ENCODE results near the gene KMT2E. TPM values are rescaled to one million over a fixed set of nuclear protein-coding genes. Genes with fewer than 3 reads are reported as not detected.

KMT2E gene
- total and polyA plus RNA-seq, 2 donors (not counting 3 experiments of a cell fraction or from before 2014, with no cell fraction given) = 19.0 to 74.8 TPM

DNA sequence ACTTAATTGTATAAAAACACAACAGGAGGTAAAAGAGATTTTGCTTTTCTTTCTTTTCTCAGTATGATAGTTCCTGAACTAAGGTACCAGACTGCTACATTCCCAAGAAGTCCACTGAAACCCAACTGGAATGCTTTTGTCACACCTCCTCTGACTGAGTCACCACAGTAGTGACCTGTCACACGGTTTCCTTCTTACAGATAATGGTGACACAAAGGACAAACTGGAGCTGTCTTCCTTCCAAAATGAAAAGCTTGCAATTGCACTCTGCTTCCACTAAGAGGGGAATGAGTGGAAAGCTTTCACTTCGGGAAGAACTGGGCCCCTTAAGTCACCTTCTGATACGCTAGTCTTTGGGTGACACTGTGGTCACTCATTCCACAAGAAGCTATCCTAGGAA is 122.2 kb downstream of the KMT2E start:
- H3K9me3 ChIP-seq (replicated peaks; ENCODE audit: control insufficient read depth, insufficient read depth, low read length) = no peaks in the 10 kb centered on the region
- H3K27ac ChIP-seq (ENCODE audit: insufficient read depth, low read depth, low read length) = no peak overlapping the region
- H3K4me3 ChIP-seq (replicated peaks in 1 of 3; ENCODE audit: insufficient read depth in 1 of 3, low read depth in 1 of 3, low read length in 3 of 3) = no peak overlapping the region
- no TSS peak for BruUV-seq (replicated peaks)
- ChIA-PET POLR2A (no interaction called here), CTCF (interaction anchor here (0.7 to 1.4 kb wide), 4 partner anchors 11 to 303 kb away, joined by 3 to 4 read pairs (median 3); no protein-coding TSS in a partner anchor)
- DNase-seq (ENCODE audit: low read depth, low spot score) (no peak), FAIRE-seq (no peak)
- H4K20me1 ChIP-seq (replicated peaks; ENCODE audit: control insufficient read depth, extremely low read depth, insufficient read depth, low read length) = no peaks in the 10 kb centered on the region
- no peak overlapping the region for H3K4me2 ChIP-seq (ENCODE audit: insufficient read depth, low read length)
- dilution Hi-C loops (cut with MboI; ENCODE audit: extremely low pct_ligation_motif_present, low sequenced_read_pairs) (no loop called here), intact Hi-C loops (cut with micrococcal nuclease) (no loop called here)
- H3K79me2 ChIP-seq (ENCODE audit: control insufficient read depth, insufficient read depth, low read length) = peaks cover 13% of the 10 kb centered on the region
- H2AFZ ChIP-seq (ENCODE audit: low read depth, low read length) = no peak overlapping the region
- H3K9ac ChIP-seq (replicated peaks; ENCODE audit: extremely low read depth, insufficient read depth, low read length) = no peak overlapping the region
- peaks cover 0 to 10% of the 10 kb centered on the region in 2 experiments for H3K36me3 ChIP-seq (ENCODE audit: control insufficient read depth in 2 of 2, extremely low read depth in 1 of 2, insufficient read depth in 2 of 2, low read length in 2 of 2)
- H3K4me1 ChIP-seq (ENCODE audit: control insufficient read depth, extremely low read depth, insufficient read depth, low read length) = peaks cover 7% of the 10 kb centered on the region
- no peaks in the 10 kb centered on the region for H3K9me1 ChIP-seq (replicated peaks; ENCODE audit: control insufficient read depth, extremely low read depth, insufficient read depth, low read length)
- no peaks in the 10 kb centered on the region for H3K27me3 ChIP-seq (ENCODE audit: control insufficient read depth in 2 of 2, insufficient read depth in 2 of 2, low read length in 2 of 2)
- TF ChIP-seq MYC (IDR thresholded peaks at IDR 0.05; ENCODE audit: low read depth, low read length) (no peak), EZH2 (IDR thresholded peaks at IDR 0.05; ENCODE audit: borderline replicate concordance, low read depth, low read length, severe bottlenecking) (no peak), POLR2AphosphoS5 (IDR thresholded peaks at IDR 0.05; ENCODE audit: insufficient read depth, low read depth, low read length) (no peak), FOS (IDR thresholded peaks at IDR 0.05; ENCODE audit: borderline replicate concordance, insufficient read depth, low read length) (no peak), JUN (IDR thresholded peaks at IDR 0.05; ENCODE audit: borderline replicate concordance, insufficient read depth, insufficient read length, low read depth) (no peak), GATA2 (IDR thresholded peaks at IDR 0.05; ENCODE audit: insufficient read depth, insufficient read length, low read depth, low read length) (no peak), POLR2A (IDR thresholded peaks at IDR 0.05; ENCODE audit: low read depth, low read length) (no peak)
- TF ChIP-seq, protein P1, sequence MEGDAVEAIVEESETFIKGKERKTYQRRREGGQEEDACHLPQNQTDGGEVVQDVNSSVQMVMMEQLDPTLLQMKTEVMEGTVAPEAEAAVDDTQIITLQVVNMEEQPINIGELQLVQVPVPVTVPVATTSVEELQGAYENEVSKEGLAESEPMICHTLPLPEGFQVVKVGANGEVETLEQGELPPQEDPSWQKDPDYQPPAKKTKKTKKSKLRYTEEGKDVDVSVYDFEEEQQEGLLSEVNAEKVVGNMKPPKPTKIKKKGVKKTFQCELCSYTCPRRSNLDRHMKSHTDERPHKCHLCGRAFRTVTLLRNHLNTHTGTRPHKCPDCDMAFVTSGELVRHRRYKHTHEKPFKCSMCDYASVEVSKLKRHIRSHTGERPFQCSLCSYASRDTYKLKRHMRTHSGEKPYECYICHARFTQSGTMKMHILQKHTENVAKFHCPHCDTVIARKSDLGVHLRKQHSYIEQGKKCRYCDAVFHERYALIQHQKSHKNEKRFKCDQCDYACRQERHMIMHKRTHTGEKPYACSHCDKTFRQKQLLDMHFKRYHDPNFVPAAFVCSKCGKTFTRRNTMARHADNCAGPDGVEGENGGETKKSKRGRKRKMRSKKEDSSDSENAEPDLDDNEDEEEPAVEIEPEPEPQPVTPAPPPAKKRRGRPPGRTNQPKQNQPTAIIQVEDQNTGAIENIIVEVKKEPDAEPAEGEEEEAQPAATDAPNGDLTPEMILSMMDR (IDR thresholded peaks at IDR 0.05; ENCODE audit: extremely low read depth in 1 of 2, insufficient read depth in 1 of 2, low read depth in 1 of 2, low read length in 2 of 2) = no peak
- TF ChIP-seq, protein P2, sequence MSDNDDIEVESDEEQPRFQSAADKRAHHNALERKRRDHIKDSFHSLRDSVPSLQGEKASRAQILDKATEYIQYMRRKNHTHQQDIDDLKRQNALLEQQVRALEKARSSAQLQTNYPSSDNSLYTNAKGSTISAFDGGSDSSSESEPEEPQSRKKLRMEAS (IDR thresholded peaks at IDR 0.05; ENCODE audit: insufficient read depth, insufficient read length) = no peak

Measured in endothelial cell of umbilical vein (primary cell).